Measurements from ENCODE around the gene FAM222A. TPM values are rescaled to one million over a fixed set of nuclear protein-coding genes. Genes with fewer than 3 reads are reported as not detected.

FAM222A gene
- total RNA-seq, 1 donor from 2014 or later, result 13.9 TPM

DNA sequence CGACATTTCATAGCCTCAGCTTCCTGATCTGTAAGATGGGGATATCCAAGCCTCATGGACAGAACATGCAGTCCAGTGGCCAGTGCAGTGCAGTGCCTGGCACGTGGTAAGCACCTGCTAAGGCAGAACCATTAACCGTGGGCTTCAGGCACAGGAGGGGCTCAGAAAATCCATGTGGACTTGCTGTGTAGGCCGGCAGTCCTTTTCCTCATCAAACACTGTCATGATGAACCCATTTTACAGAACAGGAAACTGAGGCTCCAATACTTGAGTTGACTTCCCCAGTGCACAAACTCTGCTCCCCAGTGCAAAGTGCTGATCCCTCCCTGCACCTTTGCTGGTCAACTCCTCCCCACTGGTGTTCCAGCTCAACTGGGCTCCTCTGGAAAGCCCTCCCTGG is 101.6 kb downstream of the FAM222A start:
- H3K27me3 Mint-ChIP-seq (ENCODE audit: low read depth), result no peaks in the 10 kb centered on the region
- H3K4me1 Mint-ChIP-seq, result peaks cover 13% of the 10 kb centered on the region
- H3K27ac Mint-ChIP-seq (ENCODE audit: unreplicated experiment), result no peak overlapping the region
- TF ChIP-seq, protein P1, sequence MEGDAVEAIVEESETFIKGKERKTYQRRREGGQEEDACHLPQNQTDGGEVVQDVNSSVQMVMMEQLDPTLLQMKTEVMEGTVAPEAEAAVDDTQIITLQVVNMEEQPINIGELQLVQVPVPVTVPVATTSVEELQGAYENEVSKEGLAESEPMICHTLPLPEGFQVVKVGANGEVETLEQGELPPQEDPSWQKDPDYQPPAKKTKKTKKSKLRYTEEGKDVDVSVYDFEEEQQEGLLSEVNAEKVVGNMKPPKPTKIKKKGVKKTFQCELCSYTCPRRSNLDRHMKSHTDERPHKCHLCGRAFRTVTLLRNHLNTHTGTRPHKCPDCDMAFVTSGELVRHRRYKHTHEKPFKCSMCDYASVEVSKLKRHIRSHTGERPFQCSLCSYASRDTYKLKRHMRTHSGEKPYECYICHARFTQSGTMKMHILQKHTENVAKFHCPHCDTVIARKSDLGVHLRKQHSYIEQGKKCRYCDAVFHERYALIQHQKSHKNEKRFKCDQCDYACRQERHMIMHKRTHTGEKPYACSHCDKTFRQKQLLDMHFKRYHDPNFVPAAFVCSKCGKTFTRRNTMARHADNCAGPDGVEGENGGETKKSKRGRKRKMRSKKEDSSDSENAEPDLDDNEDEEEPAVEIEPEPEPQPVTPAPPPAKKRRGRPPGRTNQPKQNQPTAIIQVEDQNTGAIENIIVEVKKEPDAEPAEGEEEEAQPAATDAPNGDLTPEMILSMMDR (conservative IDR thresholded peaks at IDR 0.05), result no peak
- DNase-seq (ENCODE audit: low read depth, low spot score), result no peak
- H3K36me3 Mint-ChIP-seq (ENCODE audit: low read depth), result no peaks in the 10 kb centered on the region
- H3K9me3 Mint-ChIP-seq, result no peaks in the 10 kb centered on the region
- no peak overlapping the region for H3K4me3 Mint-ChIP-seq

DNA sequence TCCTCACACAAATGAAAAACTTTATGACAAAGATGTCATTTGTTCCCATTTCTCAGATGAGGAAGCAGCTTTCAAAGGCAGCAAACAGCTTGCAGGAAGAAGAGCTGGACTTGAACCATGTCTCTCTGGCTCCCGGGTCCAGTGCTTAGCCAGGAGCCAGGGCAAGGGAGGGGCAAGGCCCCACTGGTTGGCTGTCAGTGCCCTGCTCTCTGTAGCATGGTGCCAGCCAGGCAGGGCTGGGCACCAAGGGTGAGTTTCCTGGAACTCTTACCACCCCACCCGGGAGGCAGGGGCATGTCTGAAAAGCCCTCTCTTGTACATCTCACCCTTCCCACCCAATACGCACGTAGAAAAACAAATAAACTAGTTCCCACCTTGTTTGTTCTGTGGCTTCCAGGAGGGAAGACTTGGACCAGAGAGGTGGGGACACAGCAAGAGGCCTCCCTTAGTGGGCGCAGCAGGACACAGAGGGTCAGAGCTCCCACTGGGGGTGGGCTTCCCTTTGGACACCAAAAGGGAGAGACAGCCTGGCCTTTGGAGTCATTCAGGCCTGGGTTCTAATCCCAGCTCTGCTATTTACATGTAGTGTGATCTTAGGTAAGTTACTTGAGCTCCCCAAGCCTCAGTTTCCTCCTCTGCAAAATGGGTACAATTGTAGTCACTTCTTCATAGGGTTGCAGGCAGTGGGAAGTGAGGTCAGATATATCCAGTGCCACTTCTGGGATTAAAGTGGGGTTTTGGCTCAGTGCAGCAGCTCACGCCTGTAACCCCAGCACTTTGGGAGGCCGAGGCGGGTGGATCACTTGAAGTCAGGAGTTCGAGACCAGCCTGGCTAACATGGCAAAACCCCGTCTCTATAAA is 102.4 kb downstream of the FAM222A start:
- Mint-ChIP-seq H3K4me1 (peaks cover 13% of the 10 kb centered on the region), H3K27ac (ENCODE audit: unreplicated experiment) (no peak overlapping the region)
- TF ChIP-seq, protein P1 (conservative IDR thresholded peaks at IDR 0.05), result no peak

DNA sequence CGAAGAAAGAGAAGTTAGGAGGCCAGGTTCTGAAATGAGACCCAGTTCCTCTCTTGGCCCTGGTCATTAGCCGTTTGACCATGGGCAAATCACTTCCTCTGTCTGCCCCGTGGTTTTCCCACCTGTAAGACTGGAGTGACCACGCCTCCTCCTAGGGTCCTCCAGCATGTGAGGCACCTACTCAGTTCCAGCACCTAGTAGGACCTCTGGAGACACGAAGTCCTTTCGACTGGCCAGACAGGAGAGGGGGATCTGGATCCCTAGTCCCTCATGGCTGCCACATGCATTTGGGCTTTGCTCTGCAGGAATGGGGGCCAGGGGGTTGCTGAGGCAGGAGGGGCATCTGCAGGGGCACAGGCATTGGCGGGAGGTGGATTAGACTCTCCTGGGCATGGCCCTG is 103.2 kb downstream of the FAM222A start:
- no peaks in the 10 kb centered on the region for H3K9me3 Mint-ChIP-seq
- no peaks in the 10 kb centered on the region for H3K27me3 Mint-ChIP-seq (ENCODE audit: low read depth)
- no peaks in the 10 kb centered on the region for H3K36me3 Mint-ChIP-seq (ENCODE audit: low read depth)
- H3K27ac Mint-ChIP-seq (ENCODE audit: unreplicated experiment), result no peak overlapping the region
- peaks cover 13% of the 10 kb centered on the region for H3K4me1 Mint-ChIP-seq
- no peak overlapping the region for H3K4me3 Mint-ChIP-seq
- DNase-seq (ENCODE audit: low read depth, low spot score), result no peak
- TF ChIP-seq, protein P1 (conservative IDR thresholded peaks at IDR 0.05), result no peak

More for the DNA sequence above, 102.4 kb downstream of the FAM222A start:
- H3K36me3 Mint-ChIP-seq (ENCODE audit: low read depth), result no peaks in the 10 kb centered on the region
- DNase-seq (ENCODE audit: low read depth, low spot score), result no peak
- H3K4me3 Mint-ChIP-seq, result no peak overlapping the region
- no peaks in the 10 kb centered on the region for H3K9me3 Mint-ChIP-seq
- H3K27me3 Mint-ChIP-seq (ENCODE audit: low read depth), result no peaks in the 10 kb centered on the region

DNA sequence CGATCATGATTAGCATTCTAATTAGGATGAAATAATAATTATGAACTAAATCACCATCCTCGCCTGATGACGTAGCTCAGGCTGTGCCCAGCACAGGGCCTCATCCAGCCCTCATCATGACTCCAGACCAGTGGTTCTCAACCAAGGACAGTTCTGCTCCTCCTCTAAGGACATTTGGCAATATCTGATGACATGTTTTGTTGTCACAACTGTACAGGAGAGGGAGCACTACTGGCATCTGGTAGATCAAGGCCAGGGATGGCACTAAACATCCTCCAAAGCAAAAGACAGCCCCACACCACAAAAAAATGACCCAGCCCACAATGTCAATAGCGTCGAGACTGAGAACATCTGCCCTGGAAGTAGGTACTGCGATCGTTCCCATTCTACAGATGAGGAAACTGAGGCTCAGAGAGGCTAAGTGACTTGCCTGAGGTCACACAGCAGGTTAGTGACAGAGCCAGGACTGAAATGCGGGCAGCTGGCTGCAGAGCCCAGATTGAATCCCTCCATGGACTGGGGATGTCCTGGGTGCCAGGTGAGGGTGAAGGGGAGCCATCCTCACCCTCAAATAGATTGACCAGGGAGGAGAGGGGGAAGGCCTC is 104.1 kb downstream of the FAM222A start:
- Mint-ChIP-seq H3K36me3 (ENCODE audit: low read depth) (no peaks in the 10 kb centered on the region), H3K9me3 (no peaks in the 10 kb centered on the region), H3K27ac (ENCODE audit: unreplicated experiment) (no peak overlapping the region), H3K4me1 (peaks cover 17% of the 10 kb centered on the region), H3K4me3 (no peak overlapping the region), H3K27me3 (ENCODE audit: low read depth) (no peaks in the 10 kb centered on the region)
- no peak for DNase-seq (ENCODE audit: low read depth, low spot score)
- TF ChIP-seq, protein P1 (conservative IDR thresholded peaks at IDR 0.05), result no peak

DNA sequence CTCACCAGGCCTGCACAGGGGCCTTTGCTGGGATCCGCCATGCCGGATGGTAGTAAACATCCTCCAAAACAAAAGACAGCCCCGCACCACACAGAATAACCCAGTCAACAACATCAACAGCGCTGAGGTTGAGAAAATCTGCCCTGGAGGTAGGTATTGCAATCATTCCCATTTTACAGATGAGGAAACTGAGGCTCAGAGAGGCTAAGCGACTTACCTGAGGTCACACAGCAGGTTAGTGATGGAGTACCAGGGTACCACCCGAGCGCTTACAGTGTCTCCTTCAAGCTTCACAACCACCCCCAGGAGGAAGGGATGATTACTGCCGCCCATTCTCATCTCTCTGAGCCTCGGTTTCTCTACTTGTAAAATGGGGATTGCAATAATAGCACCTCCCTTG is 104.6 kb downstream of the FAM222A start:
- TF ChIP-seq, protein P1 (conservative IDR thresholded peaks at IDR 0.05), result no peak
- H3K27ac Mint-ChIP-seq (ENCODE audit: unreplicated experiment), result no peak overlapping the region

More for the DNA sequence above, 104.6 kb downstream of the FAM222A start:
- H3K4me1 Mint-ChIP-seq, result peaks cover 20% of the 10 kb centered on the region
- no peak for DNase-seq (ENCODE audit: low read depth, low spot score)
- no peak overlapping the region for H3K4me3 Mint-ChIP-seq
- no peaks in the 10 kb centered on the region for H3K36me3 Mint-ChIP-seq (ENCODE audit: low read depth)
- H3K9me3 Mint-ChIP-seq, result no peaks in the 10 kb centered on the region
- H3K27me3 Mint-ChIP-seq (ENCODE audit: low read depth), result no peaks in the 10 kb centered on the region

Measured in neural crest cell (in vitro differentiated cells).